CD4-positive, alpha-beta memory T cell (primary cell): ENCODE data around the gene PRAMEF13. TPM values are rescaled to one million over a fixed set of nuclear protein-coding genes. Genes with fewer than 3 reads are reported as not detected.
"Not testable (repeated sequence)": the region's sequence is repeated elsewhere in the genome, so short reads cannot be mapped to it uniquely, and the experiment has no call there.

ENCODE experiments used
- CTCF ChIA-PET: fragments of 350-600 bp; sonication (Branson Sonifier 250); formaldehyde crosslinking; loops from one replicate; lab custom pipeline; 2021; ENCODE audit warnings: inconsistent platforms; ENCODE audit not compliant: partially characterized antibody; lab: Charles Lee
- POLR2A ChIA-PET: fragments of 350-600 bp; sonication (Branson Sonifier 250); formaldehyde crosslinking; loops from one replicate; lab custom pipeline; 2021; ENCODE audit not compliant: partially characterized antibody; lab: Charles Lee
- DNase-seq, 5 donors: peaks; one replicate each; pipeline versions ENCODE4 v3.0.0 to v3.0.0-alpha.2; 2020 to 2022; ENCODE audit warnings: mixed read lengths in 1 of 5
- H3K27ac ChIP-seq: one replicate; pipeline ENCODE4 v1.7.0; 2013; ENCODE audit warnings: low read depth, low read length
- H3K27me3 ChIP-seq: 2 replicates; pipeline ENCODE4 v1.7.0; 2013; ENCODE audit warnings: mild to moderate bottlenecking, low read length, moderate library complexity; ENCODE audit not compliant: insufficient read depth
- H3K36me3 ChIP-seq: 2 replicates; pipeline ENCODE4 v1.7.0; 2013; ENCODE audit warnings: mild to moderate bottlenecking, low read length, moderate library complexity; ENCODE audit not compliant: insufficient read depth
- H3K4me1 ChIP-seq: 2 replicates; pipeline ENCODE4 v1.7.0; 2013; ENCODE audit warnings: mild to moderate bottlenecking, low read length, moderate library complexity; ENCODE audit not compliant: insufficient read depth
- H3K4me3 ChIP-seq, 2 donors: one replicate each; pipeline ENCODE4 v1.7.0; 2013; ENCODE audit warnings: low read length in 2 of 2, mild to moderate bottlenecking in 1 of 2
- H3K9me3 ChIP-seq, 2 donors: one replicate each; pipeline ENCODE4 v1.7.0; 2013; ENCODE audit warnings: low read length in 2 of 2, control low read depth in 1 of 2; ENCODE audit not compliant: control insufficient read depth in 1 of 2
- H3K27ac Mint-ChIP-seq, 7 donors: one replicate each; pipeline ENCODE4 v1.8.0; 2020 to 2021; ENCODE audit warnings: mixed read lengths in 7 of 7, mild to moderate bottlenecking in 6 of 7, inconsistent platforms in 3 of 7, moderate library complexity in 3 of 7
- H3K27me3 Mint-ChIP-seq, 2 donors: one replicate each; pipeline ENCODE4 v1.8.0; 2020 to 2021; ENCODE audit warnings: mixed read lengths in 2 of 2
- H3K36me3 Mint-ChIP-seq, 2 donors: one replicate each; pipeline ENCODE4 v1.8.0; 2020 to 2021; ENCODE audit warnings: mixed read lengths in 2 of 2, inconsistent platforms in 1 of 2, mild to moderate bottlenecking in 1 of 2
- H3K4me1 Mint-ChIP-seq, 4 donors: one replicate each; pipeline ENCODE4 v1.8.0; 2020 to 2021; ENCODE audit warnings: mixed read lengths in 4 of 4, mild to moderate bottlenecking in 1 of 4
- H3K4me3 Mint-ChIP-seq, 8 donors: one replicate each; pipeline ENCODE4 v1.8.0; 2020 to 2021; ENCODE audit warnings: mixed read lengths in 8 of 8, mild to moderate bottlenecking in 7 of 8, moderate library complexity in 6 of 8, inconsistent platforms in 3 of 8
- H3K9me3 Mint-ChIP-seq, 8 donors: one replicate each; pipeline ENCODE4 v1.8.0; 2020 to 2021; ENCODE audit warnings: mixed read lengths in 8 of 8, mild to moderate bottlenecking in 5 of 8, inconsistent platforms in 3 of 8, moderate library complexity in 1 of 8
- intact Hi-C: fragments of 100-400 bp; cut with micrococcal nuclease; formaldehyde crosslinking; loops from one replicate; pipeline ENCODE4 v1.15.1; 2023
- polyA plus RNA-seq, 2 donors: library from polyadenylated mRNA; unstranded; fragments of 300-500 nt; fragmentation: Illumina TruSeq; gene quantifications; one replicate each; pipeline ENCODE4 v1.2.3, GENCODE V29; 2021
- total RNA-seq, 2 experiments: library from RNA; stranded (reverse); gene quantifications; one replicate each; pipeline ENCODE4 v1.2.3, GENCODE V29; 2021

Gene PRAMEF13
- total RNA-seq (not detected), polyA plus RNA-seq (not detected)

GRCh38 chr1:13201309-13201708 is at the start of gene PRAMEF13:
TSS of gene PRAMEF13 (minus strand) at chr1:13201409. CDS start at chr1:13199589, 1,820 bp downstream.
- H3K4me1 ChIP-seq, H3K36me3 Mint-ChIP-seq, DNase-seq, H3K4me3 ChIP-seq, H3K9me3 Mint-ChIP-seq, H3K36me3 ChIP-seq, H3K27me3 ChIP-seq, H3K4me1 Mint-ChIP-seq, POLR2A ChIA-PET, H3K27ac Mint-ChIP-seq, CTCF ChIA-PET, intact Hi-C loops, H3K27me3 Mint-ChIP-seq, H3K27ac ChIP-seq, H3K4me3 Mint-ChIP-seq, H3K9me3 ChIP-seq: not testable (repeated sequence)

- H3K27me3 Mint-ChIP-seq, H3K4me1 Mint-ChIP-seq, H3K4me3 ChIP-seq, intact Hi-C loops, H3K27ac ChIP-seq, H3K36me3 ChIP-seq, H3K4me3 Mint-ChIP-seq, H3K36me3 Mint-ChIP-seq, CTCF ChIA-PET, H3K9me3 Mint-ChIP-seq, POLR2A ChIA-PET, DNase-seq, H3K27me3 ChIP-seq, H3K9me3 ChIP-seq, H3K4me1 ChIP-seq, H3K27ac Mint-ChIP-seq: not testable (repeated sequence)
Measured at GRCh38 chr1:13247122-13247521, 45.9 kb upstream of the PRAMEF13 start.

GRCh38 chr1:13246554-13246871 is 45.3 kb upstream of the PRAMEF13 start:
- H3K9me3 ChIP-seq, H3K4me1 Mint-ChIP-seq, H3K27me3 ChIP-seq, H3K9me3 Mint-ChIP-seq, CTCF ChIA-PET, H3K27ac ChIP-seq, H3K27ac Mint-ChIP-seq, H3K4me3 Mint-ChIP-seq, H3K27me3 Mint-ChIP-seq, intact Hi-C loops, POLR2A ChIA-PET, H3K4me1 ChIP-seq, H3K36me3 Mint-ChIP-seq, H3K36me3 ChIP-seq, DNase-seq, H3K4me3 ChIP-seq: not testable (repeated sequence)

- intact Hi-C loops, H3K9me3 Mint-ChIP-seq: not testable (repeated sequence)
Measured at GRCh38 chr1:13245841-13246553, 44.8 kb upstream of the PRAMEF13 start.

GRCh38 chr1:13243536-13244263 is 42.5 kb upstream of the PRAMEF13 start:
- DNase-seq = not testable (repeated sequence)

More at GRCh38 chr1:13245841-13246553, 44.8 kb upstream of the PRAMEF13 start:
- CTCF ChIA-PET, H3K27me3 Mint-ChIP-seq, H3K27ac ChIP-seq, DNase-seq, H3K4me1 Mint-ChIP-seq, H3K36me3 ChIP-seq, H3K36me3 Mint-ChIP-seq, H3K27me3 ChIP-seq, H3K9me3 ChIP-seq, H3K4me3 Mint-ChIP-seq, POLR2A ChIA-PET, H3K4me3 ChIP-seq, H3K4me1 ChIP-seq: not testable (repeated sequence)
- peak overlapping the region in 1 of 7 donors; percentile 38 for H3K27ac Mint-ChIP-seq

GRCh38 chr1:13239633-13240032 is 38.4 kb upstream of the PRAMEF13 start:
- H3K36me3 Mint-ChIP-seq, H3K4me3 Mint-ChIP-seq, H3K36me3 ChIP-seq, H3K27ac ChIP-seq, POLR2A ChIA-PET, H3K9me3 Mint-ChIP-seq, CTCF ChIA-PET, H3K9me3 ChIP-seq, H3K4me1 ChIP-seq, H3K27ac Mint-ChIP-seq, intact Hi-C loops, H3K27me3 Mint-ChIP-seq, H3K4me3 ChIP-seq, H3K27me3 ChIP-seq, DNase-seq, H3K4me1 Mint-ChIP-seq: not testable (repeated sequence)

More at GRCh38 chr1:13243536-13244263, 42.5 kb upstream of the PRAMEF13 start:
- H3K4me3 Mint-ChIP-seq, H3K27ac ChIP-seq, POLR2A ChIA-PET, CTCF ChIA-PET, H3K36me3 Mint-ChIP-seq, H3K27me3 Mint-ChIP-seq, H3K4me3 ChIP-seq, H3K27me3 ChIP-seq, H3K4me1 Mint-ChIP-seq, H3K9me3 ChIP-seq, H3K4me1 ChIP-seq, H3K9me3 Mint-ChIP-seq, intact Hi-C loops, H3K36me3 ChIP-seq, H3K27ac Mint-ChIP-seq: not testable (repeated sequence)

GRCh38 chr1:13237572-13237971 is 36.4 kb upstream of the PRAMEF13 start:
- H3K9me3 ChIP-seq, H3K36me3 Mint-ChIP-seq, H3K27me3 Mint-ChIP-seq, H3K4me1 ChIP-seq, DNase-seq, H3K9me3 Mint-ChIP-seq, H3K27ac Mint-ChIP-seq, H3K36me3 ChIP-seq, H3K4me1 Mint-ChIP-seq, intact Hi-C loops, H3K27ac ChIP-seq, H3K4me3 Mint-ChIP-seq, POLR2A ChIA-PET, H3K4me3 ChIP-seq, H3K27me3 ChIP-seq: not testable (repeated sequence)
- CTCF ChIA-PET = interaction anchor here (0.9 kb wide), 1 partner anchor 9 kb away, joined by 3 read pairs; no protein-coding TSS in a partner anchor
